ENCODE measurements around the gene BICRAL.

BICRAL gene

DNA sequence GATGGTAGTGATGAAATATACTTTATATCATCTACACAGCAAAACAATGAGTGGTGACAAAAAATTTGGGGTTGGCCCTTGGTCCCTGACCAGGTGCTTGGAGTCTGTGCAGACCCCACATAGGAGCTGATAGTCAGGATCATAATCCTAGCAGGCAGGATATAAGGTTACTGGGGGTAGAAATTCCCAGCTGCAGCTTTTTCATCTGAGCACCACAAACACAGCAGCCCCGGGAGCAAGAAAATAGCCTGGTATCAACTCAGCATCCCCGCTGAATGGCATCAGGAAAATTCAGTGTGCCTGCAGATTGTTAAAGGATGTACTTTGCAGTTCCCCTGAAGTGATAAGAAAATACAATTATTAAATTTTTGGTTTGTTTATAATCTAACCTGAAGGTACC lies 69.7 kb downstream of the BICRAL start:
- TF ChIP-seq, protein P1, sequence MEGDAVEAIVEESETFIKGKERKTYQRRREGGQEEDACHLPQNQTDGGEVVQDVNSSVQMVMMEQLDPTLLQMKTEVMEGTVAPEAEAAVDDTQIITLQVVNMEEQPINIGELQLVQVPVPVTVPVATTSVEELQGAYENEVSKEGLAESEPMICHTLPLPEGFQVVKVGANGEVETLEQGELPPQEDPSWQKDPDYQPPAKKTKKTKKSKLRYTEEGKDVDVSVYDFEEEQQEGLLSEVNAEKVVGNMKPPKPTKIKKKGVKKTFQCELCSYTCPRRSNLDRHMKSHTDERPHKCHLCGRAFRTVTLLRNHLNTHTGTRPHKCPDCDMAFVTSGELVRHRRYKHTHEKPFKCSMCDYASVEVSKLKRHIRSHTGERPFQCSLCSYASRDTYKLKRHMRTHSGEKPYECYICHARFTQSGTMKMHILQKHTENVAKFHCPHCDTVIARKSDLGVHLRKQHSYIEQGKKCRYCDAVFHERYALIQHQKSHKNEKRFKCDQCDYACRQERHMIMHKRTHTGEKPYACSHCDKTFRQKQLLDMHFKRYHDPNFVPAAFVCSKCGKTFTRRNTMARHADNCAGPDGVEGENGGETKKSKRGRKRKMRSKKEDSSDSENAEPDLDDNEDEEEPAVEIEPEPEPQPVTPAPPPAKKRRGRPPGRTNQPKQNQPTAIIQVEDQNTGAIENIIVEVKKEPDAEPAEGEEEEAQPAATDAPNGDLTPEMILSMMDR (conservative IDR thresholded peaks at IDR 0.05; ENCODE audit: low read length): no peak
- H3K4me3 ChIP-seq (ENCODE audit: low read length): no peak overlapping the region
- DNase-seq (ENCODE audit: low read depth): no peak

GRCh38 chr6:42860036-42860435 lies 78.2 kb downstream of the BICRAL start:
- no peak overlapping the region for H3K4me3 ChIP-seq (ENCODE audit: low read length)
- TF ChIP-seq, protein P1 (conservative IDR thresholded peaks at IDR 0.05; ENCODE audit: low read length): no peak
- no peak for DNase-seq (ENCODE audit: low read depth)

GRCh38 chr6:42860481-42860880 lies 78.6 kb downstream of the BICRAL start:
- no peak overlapping the region for H3K4me3 ChIP-seq (ENCODE audit: low read length)
- no peak for DNase-seq (ENCODE audit: low read depth)
- TF ChIP-seq, protein P1 (conservative IDR thresholded peaks at IDR 0.05; ENCODE audit: low read length): no peak

DNA sequence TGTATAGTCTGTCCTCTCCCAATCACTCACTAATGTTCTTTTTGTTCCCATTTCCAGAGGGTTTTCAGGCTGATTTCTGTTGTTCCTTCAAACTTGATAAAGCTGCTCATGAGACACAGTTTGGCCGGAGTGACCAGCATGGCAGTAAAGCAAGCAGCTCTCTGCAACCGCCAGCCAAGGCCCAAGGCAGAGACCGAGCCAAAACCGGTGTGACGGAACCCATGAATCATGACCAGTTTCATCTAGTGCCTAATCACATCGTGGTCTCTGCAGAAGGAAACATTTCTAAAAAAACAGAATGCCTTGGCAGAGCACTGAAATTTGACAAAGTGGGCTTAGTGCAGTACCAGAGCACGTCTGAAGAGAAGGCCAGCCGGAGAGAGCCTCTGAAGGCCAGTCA lies 82.8 kb downstream of the BICRAL start:
- H3K4me3 ChIP-seq (ENCODE audit: low read length): no peak overlapping the region
- TF ChIP-seq, protein P1 (conservative IDR thresholded peaks at IDR 0.05; ENCODE audit: low read length): no peak
- peak; percentile 5 for DNase-seq (ENCODE audit: low read depth)

- H3K4me3 ChIP-seq (ENCODE audit: low read length): no peak overlapping the region
- DNase-seq (ENCODE audit: low read depth): no peak
- TF ChIP-seq, protein P1 (conservative IDR thresholded peaks at IDR 0.05; ENCODE audit: low read length): no peak
These were observed 88.5 kb downstream of the BICRAL start for GRCh38 chr6:42870145-42870936.

DNA sequence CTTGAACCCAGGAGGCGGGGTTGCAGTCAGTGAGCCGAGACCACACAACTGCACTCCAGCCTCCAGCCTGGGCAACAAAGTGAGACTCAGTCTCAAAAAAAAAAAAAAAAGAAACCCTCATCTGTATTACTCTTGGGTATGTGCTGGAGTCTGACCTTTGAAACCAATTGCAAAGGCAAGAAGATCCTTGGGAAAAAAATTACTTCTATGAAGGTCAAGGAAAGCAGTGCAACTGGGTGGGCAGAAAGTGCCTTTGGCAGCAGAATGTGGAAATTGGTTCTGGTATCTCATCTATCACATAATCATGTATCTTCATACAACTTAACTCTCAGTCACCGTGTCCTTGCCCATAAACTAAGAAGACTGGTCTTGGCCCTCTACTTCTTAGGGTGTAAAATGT lies 89.9 kb downstream of the BICRAL start:
- TF ChIP-seq, protein P1 (conservative IDR thresholded peaks at IDR 0.05; ENCODE audit: low read length): no peak
- no peak overlapping the region for H3K4me3 ChIP-seq (ENCODE audit: low read length)
- DNase-seq (ENCODE audit: low read depth): no peak

DNA sequence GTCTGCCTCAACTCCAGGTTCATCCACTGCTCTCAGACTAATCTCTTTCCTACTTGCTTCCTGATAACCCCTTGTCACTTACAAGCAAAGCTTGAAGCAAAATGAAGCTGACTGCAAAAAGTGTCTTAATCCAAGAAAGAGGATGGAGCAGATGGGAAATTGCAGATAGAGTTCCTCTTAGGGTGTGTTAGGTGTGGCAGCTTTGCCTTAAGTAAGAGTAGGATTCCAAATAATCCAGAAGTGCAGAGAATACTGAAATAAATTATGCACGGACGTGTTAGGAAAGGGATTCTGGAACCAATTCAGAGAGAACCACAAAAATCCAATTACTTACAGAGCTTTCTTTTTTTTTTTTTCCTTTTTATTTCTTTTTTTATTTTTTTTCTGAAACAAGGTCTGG lies 91.5 kb downstream of the BICRAL start:
- TF ChIP-seq, protein P1 (conservative IDR thresholded peaks at IDR 0.05; ENCODE audit: low read length): no peak
- peak; percentile 44 for DNase-seq (ENCODE audit: low read depth)
- H3K4me3 ChIP-seq (ENCODE audit: low read length): no peak overlapping the region

Data from AG10803 (cell line).